ENCODE results near the gene PACS2.
"Not testable (repeated sequence)": the region's sequence is repeated elsewhere in the genome, so short reads cannot be mapped to it uniquely, and the experiment has no call there.

The PACS2 gene

GRCh38 chr14:105314287-105315200 is at the start of gene PACS2:
Gene PACS2, plus strand, starts transcription at chr14:105314748. Its CDS starts 171 bp downstream, at chr14:105314919.
- peak; percentile 71 to 78 for DNase-seq

- DNase-seq, result no peak
These were observed 46.6 kb upstream of the PACS2 start for GRCh38 chr14:105267820-105268548.

GRCh38 chr14:105268736-105269354 is 45.7 kb upstream of the PACS2 start:
- no peak for DNase-seq

GRCh38 chr14:105269405-105269804 is 45.1 kb upstream of the PACS2 start:
- DNase-seq, result no peak

GRCh38 chr14:105271224-105271890 is 43.2 kb upstream of the PACS2 start:
- no peak for DNase-seq

GRCh38 chr14:105272623-105273022 is 41.9 kb upstream of the PACS2 start:
- no peak for DNase-seq

GRCh38 chr14:105273062-105273461 is 41.5 kb upstream of the PACS2 start:
- no peak for DNase-seq

GRCh38 chr14:105274637-105275036 is 39.9 kb upstream of the PACS2 start:
- no peak for DNase-seq

GRCh38 chr14:105275267-105275946 is 39.1 kb upstream of the PACS2 start:
- DNase-seq, result no peak

- not testable (repeated sequence) for DNase-seq
These were observed 37.1 kb upstream of the PACS2 start for GRCh38 chr14:105277448-105277847.

GRCh38 chr14:105279642-105280361 is 34.7 kb upstream of the PACS2 start:
- no peak for DNase-seq

- no peak for DNase-seq
These were observed 34.0 kb upstream of the PACS2 start for GRCh38 chr14:105280525-105280924.

GRCh38 chr14:105281371-105282097 is 33.0 kb upstream of the PACS2 start:
- peak in 1 of 2 experiments; percentile 16 for DNase-seq

GRCh38 chr14:105282098-105282725 is 32.3 kb upstream of the PACS2 start:
- DNase-seq, result no peak

GRCh38 chr14:105283028-105283427 is 31.5 kb upstream of the PACS2 start:
- no peak for DNase-seq

- no peak for DNase-seq
These were observed 30.6 kb upstream of the PACS2 start for GRCh38 chr14:105283899-105284298.

- no peak for DNase-seq
These were observed 29.4 kb upstream of the PACS2 start for GRCh38 chr14:105285174-105285573.

- no peak for DNase-seq
These were observed 27.8 kb upstream of the PACS2 start for GRCh38 chr14:105286759-105287144.

GRCh38 chr14:105287249-105288102 is 27.1 kb upstream of the PACS2 start:
- no peak for DNase-seq

Measured in stimulated activated CD4-positive, alpha-beta T cell treated with anti-CD3 and anti-CD28 coated beads, Interleukin-4, amount 100 ng/mL, for 4 hours (primary cell).